RWPE2 (cell line): ENCODE results near the gene MTG2.

Experiments used
- ATAC-seq: fragments of 200-7000 bp; cut with Tn5 transposase; 3 replicates; pipeline ENCODE4 v1.9.1; 2021; ENCODE audit warnings: low read depth
- DNase-seq: peaks from one replicate; pipeline ENCODE4 v3.0.0-alpha.2; 2020; ENCODE audit warnings: low spot score
- H3K27ac ChIP-seq: fragments of 450-650 bp; 2 replicates; pipeline ENCODE4 v1.5.1; 2017; ENCODE audit warnings: mild to moderate bottlenecking; ENCODE audit not compliant: poor library complexity, severe bottlenecking
- H3K27me3 ChIP-seq: fragments of 250-450 bp; sonication (Bioruptor Pico); 2 replicates; pipeline ENCODE4 v1.5.1; 2021; ENCODE audit warnings: mild to moderate bottlenecking, moderate library complexity; ENCODE audit not compliant: insufficient read depth, poor library complexity, severe bottlenecking
- H3K36me3 ChIP-seq: fragments of 250-450 bp; sonication (Bioruptor Pico); 2 replicates; pipeline ENCODE4 v1.5.1; 2020; ENCODE audit warnings: low read depth, mild to moderate bottlenecking, moderate library complexity
- H3K4me1 ChIP-seq: fragments of 250-450 bp; sonication (Bioruptor Pico); 2 replicates; pipeline ENCODE4 v1.5.1; 2021; ENCODE audit warnings: mild to moderate bottlenecking, moderate library complexity; ENCODE audit not compliant: insufficient read depth, poor library complexity, severe bottlenecking
- H3K4me3 ChIP-seq: fragments of 250-450 bp; sonication (Bioruptor Pico); 2 replicates; pipeline ENCODE4 v1.5.1; 2021; ENCODE audit warnings: mild to moderate bottlenecking, moderate library complexity; ENCODE audit not compliant: severe bottlenecking
- H3K9me3 ChIP-seq: fragments of 250-450 bp; sonication (Bioruptor Pico); 2 replicates; pipeline ENCODE4 v1.5.1; 2021; ENCODE audit warnings: mild to moderate bottlenecking, moderate library complexity; ENCODE audit not compliant: severe bottlenecking
- TF ChIP-seq, protein P1 (sequence below): fragments of 450-650 bp; IDR thresholded peaks from one replicate; pipeline ENCODE4 v1.5.1; 2017; ENCODE audit warnings: mild to moderate bottlenecking, moderate library complexity; ENCODE audit not compliant: poor library complexity, severe bottlenecking

The MTG2 gene

DNA sequence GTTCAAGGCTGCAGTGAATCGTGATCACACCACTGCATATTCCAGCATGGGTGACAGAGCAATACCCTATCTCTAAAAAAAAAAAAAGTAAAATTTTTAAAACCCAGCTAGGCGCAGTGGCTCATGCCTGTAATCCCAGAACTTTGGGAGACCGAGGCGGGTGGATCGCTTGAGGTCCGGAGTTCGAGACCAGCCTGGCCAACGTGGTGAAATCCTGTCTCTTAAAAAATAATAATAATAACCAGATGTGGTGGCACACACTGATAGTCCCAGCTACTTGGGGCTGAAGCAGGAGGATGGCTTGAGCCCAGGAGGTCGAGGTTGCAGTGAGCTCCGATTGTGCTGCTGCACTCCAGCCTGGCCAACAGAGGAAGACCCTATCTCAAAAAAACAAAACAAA is 13.5 kb downstream of the MTG2 start:
- no peaks in the 10 kb centered on the region for H3K27me3 ChIP-seq
- DNase-seq (peak; percentile 44), ATAC-seq (no peak)
- no peaks in the 10 kb centered on the region for H3K9me3 ChIP-seq
- peaks cover 82% of the 10 kb centered on the region for H3K36me3 ChIP-seq
- no peak overlapping the region for H3K27ac ChIP-seq
- no peak overlapping the region for H3K4me3 ChIP-seq
- TF ChIP-seq, protein P1, sequence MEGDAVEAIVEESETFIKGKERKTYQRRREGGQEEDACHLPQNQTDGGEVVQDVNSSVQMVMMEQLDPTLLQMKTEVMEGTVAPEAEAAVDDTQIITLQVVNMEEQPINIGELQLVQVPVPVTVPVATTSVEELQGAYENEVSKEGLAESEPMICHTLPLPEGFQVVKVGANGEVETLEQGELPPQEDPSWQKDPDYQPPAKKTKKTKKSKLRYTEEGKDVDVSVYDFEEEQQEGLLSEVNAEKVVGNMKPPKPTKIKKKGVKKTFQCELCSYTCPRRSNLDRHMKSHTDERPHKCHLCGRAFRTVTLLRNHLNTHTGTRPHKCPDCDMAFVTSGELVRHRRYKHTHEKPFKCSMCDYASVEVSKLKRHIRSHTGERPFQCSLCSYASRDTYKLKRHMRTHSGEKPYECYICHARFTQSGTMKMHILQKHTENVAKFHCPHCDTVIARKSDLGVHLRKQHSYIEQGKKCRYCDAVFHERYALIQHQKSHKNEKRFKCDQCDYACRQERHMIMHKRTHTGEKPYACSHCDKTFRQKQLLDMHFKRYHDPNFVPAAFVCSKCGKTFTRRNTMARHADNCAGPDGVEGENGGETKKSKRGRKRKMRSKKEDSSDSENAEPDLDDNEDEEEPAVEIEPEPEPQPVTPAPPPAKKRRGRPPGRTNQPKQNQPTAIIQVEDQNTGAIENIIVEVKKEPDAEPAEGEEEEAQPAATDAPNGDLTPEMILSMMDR = no peak
- no peaks in the 10 kb centered on the region for H3K4me1 ChIP-seq

DNA sequence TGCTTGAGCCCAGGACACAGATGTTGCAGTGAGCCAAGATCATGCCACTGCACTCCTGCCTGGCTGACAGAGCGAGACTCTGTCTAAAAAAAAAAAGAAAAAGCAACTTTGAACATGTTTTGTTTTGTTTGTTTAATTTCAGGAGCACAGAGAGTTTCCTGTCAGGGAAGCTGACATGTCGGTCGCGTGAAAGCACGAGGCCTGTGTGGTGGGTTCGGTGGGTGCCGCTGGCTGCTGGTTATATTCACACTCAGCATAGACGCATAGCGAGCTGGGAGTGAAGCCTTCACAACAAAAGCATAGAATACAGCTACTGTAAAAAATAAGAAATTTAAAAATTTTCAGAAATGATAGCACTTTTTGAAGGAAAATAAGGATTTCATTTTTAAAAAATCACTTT is 14.5 kb downstream of the MTG2 start:
- Histone ChIP-seq H3K4me1 (peaks cover 5% of the 10 kb centered on the region), H3K4me3 (no peak overlapping the region), H3K27ac (no peak overlapping the region), H3K9me3 (no peaks in the 10 kb centered on the region), H3K36me3 (peaks cover 93% of the 10 kb centered on the region), H3K27me3 (no peaks in the 10 kb centered on the region)
- ATAC-seq (no peak), DNase-seq (peak; percentile 66)
- TF ChIP-seq, protein P1 = no peak

DNA sequence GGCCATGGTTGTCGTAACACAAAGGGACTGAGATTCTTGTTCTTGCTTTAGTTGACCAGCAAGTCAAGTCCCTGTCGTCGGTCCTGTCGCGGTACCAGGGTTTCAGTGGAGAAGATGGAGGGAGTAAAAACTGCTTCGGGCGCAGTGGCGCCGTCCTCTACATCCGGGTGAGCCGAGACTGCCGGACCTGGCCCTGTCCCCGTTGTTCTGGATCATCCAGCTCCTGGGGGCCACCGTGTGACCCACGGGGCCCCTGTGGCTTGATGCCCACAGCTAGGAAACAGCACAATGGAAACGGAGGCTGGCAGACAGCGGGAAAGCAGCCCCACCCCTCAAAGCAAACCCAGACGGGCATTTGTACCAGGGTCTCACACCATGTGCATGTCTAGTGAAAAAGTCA is 15.0 kb downstream of the MTG2 start:
- H3K27me3 ChIP-seq = no peaks in the 10 kb centered on the region
- ATAC-seq = no peak

DNA sequence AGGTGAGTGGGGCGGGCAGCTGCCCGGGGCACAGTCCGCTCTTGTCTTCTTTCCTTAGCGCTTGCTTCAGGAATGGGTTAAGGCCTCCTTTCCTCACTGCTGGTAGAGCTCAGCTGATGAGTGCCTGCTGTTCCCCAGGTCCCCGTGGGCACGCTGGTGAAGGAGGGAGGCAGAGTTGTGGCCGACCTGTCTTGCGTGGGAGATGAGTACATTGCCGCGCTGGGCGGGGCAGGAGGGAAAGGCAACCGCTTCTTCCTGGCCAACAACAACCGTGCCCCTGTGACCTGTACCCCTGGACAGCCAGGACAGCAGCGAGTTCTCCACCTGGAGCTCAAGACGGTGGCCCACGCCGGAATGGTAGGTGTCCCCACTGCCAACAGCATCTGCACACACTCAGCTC is 15.7 kb downstream of the MTG2 start:
- TF ChIP-seq, protein P1 = no peak
- Histone ChIP-seq H3K4me3 (no peak overlapping the region), H3K27me3 (no peaks in the 10 kb centered on the region), H3K9me3 (no peaks in the 10 kb centered on the region), H3K36me3 (peaks cover 91% of the 10 kb centered on the region), H3K4me1 (peaks cover 15% of the 10 kb centered on the region), H3K27ac (no peak overlapping the region)
- ATAC-seq = no peak
- DNase-seq = peak; percentile 82

More for the DNA sequence above, 15.0 kb downstream of the MTG2 start:
- Histone ChIP-seq H3K4me3 (no peak overlapping the region), H3K36me3 (peaks cover 93% of the 10 kb centered on the region), H3K9me3 (no peaks in the 10 kb centered on the region), H3K27ac (no peak overlapping the region), H3K4me1 (peaks cover 8% of the 10 kb centered on the region)
- TF ChIP-seq, protein P1 = no peak
- DNase-seq = peak; percentile 83

DNA sequence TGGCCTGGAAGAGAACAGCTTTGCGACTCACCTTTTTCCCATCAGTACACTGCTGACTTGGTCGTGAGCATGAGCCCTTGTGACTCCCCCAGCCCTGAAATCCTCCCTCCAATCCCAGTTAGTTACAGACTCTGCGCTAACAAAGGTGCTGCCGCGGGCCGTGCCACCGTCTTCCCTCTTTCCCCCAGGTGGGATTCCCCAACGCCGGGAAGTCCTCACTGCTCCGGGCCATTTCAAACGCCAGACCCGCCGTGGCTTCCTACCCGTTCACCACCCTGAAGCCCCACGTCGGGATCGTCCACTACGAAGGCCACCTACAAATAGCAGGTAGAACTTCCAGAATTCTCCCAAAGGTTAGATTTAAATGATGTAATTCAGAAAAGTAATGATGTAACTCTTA is 16.1 kb downstream of the MTG2 start:
- Histone ChIP-seq H3K36me3 (peaks cover 87% of the 10 kb centered on the region), H3K27ac (no peak overlapping the region), H3K27me3 (no peaks in the 10 kb centered on the region), H3K4me1 (peaks cover 18% of the 10 kb centered on the region), H3K9me3 (no peaks in the 10 kb centered on the region), H3K4me3 (no peak overlapping the region)
- no peak for ATAC-seq
- TF ChIP-seq, protein P1 = no peak
- peak; percentile 86 for DNase-seq
